Nephron progenitor cell (in vitro differentiated cells): Measurements from ENCODE around the gene ATG2B.

Experiments used
- DNase-seq: peaks from one replicate; pipeline ENCODE4 v3.0.0; 2021
- H3K27ac Mint-ChIP-seq: 2 replicates; pipeline ENCODE4 v1.8.0; 2021; ENCODE audit warnings: mild to moderate bottlenecking, moderate library complexity, mixed read lengths
- H3K27me3 Mint-ChIP-seq: 2 replicates; pipeline ENCODE4 v1.8.0; 2021; ENCODE audit warnings: mild to moderate bottlenecking, low read depth, mixed read lengths; ENCODE audit not compliant: poor library complexity
- H3K36me3 Mint-ChIP-seq: 2 replicates; pipeline ENCODE4 v1.8.0; 2021; ENCODE audit warnings: low read depth, mixed read lengths
- H3K4me1 Mint-ChIP-seq: 2 replicates; pipeline ENCODE4 v1.8.0; 2021; ENCODE audit warnings: mixed read lengths
- H3K4me3 Mint-ChIP-seq: 2 replicates; pipeline ENCODE4 v1.8.0; 2021; ENCODE audit warnings: mild to moderate bottlenecking, moderate library complexity, mixed read lengths
- H3K9me3 Mint-ChIP-seq: 2 replicates; pipeline ENCODE4 v1.8.0; 2021; ENCODE audit warnings: mild to moderate bottlenecking, moderate library complexity, mixed read lengths
- TF ChIP-seq, protein P1 (sequence below): fragments of 200-600 bp; sonication (generic); IDR thresholded peaks from 2 replicates; pipeline ENCODE4 v1.5.0; 2021; ENCODE audit warnings: antibody characterized with exemption

The ATG2B gene

DNA sequence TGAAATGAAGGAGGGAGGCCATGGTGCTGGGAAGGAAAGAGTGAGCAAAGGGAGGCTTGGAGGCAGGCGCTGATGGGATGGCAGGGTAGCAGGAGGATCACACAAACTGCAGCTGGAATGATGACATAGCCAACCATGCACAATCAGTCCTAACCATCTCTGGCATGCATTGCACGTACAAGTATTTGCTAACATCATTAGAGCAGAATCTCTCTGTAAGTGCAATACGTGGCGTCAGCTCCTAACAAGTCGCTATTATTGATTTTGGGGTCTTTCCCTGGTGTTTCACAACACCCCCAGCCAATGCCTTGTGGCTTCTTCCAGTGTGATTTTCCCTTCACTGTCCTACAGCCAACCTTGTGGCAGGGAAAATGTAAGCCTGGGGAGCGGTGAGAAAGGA lies 88.6 kb downstream of the ATG2B start:
- H3K27ac Mint-ChIP-seq, result no peak overlapping the region
- no peak overlapping the region for H3K4me3 Mint-ChIP-seq
- peaks cover 34% of the 10 kb centered on the region for H3K9me3 Mint-ChIP-seq
- DNase-seq, result no peak
- H3K4me1 Mint-ChIP-seq, result peaks cover 14% of the 10 kb centered on the region
- TF ChIP-seq, protein P1, sequence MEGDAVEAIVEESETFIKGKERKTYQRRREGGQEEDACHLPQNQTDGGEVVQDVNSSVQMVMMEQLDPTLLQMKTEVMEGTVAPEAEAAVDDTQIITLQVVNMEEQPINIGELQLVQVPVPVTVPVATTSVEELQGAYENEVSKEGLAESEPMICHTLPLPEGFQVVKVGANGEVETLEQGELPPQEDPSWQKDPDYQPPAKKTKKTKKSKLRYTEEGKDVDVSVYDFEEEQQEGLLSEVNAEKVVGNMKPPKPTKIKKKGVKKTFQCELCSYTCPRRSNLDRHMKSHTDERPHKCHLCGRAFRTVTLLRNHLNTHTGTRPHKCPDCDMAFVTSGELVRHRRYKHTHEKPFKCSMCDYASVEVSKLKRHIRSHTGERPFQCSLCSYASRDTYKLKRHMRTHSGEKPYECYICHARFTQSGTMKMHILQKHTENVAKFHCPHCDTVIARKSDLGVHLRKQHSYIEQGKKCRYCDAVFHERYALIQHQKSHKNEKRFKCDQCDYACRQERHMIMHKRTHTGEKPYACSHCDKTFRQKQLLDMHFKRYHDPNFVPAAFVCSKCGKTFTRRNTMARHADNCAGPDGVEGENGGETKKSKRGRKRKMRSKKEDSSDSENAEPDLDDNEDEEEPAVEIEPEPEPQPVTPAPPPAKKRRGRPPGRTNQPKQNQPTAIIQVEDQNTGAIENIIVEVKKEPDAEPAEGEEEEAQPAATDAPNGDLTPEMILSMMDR, result no peak
- H3K27me3 Mint-ChIP-seq, result peaks cover 3% of the 10 kb centered on the region
- peaks cover 14% of the 10 kb centered on the region for H3K36me3 Mint-ChIP-seq

DNA sequence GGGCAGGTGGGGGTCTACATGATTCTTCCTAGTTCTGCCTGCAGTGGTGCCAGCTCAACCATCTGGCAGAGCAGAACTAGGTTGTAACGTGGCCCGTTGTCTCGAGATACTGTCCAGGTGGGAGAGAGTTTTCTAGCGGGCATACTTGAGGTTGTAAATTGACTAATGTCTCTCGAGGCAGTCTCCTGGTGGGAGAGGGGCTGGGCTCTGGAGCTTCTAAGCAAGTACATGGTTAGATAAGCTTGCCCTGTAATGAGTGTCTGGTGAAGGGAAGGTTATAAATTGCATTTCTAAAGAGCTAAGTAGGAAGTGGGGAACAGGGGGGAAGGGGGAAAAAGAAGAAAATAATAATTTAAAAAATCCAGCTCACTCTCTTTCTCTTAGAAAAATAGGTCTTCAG lies 89.0 kb downstream of the ATG2B start:
- H3K27me3 Mint-ChIP-seq, result peaks cover 4% of the 10 kb centered on the region
- peaks cover 14% of the 10 kb centered on the region for H3K4me1 Mint-ChIP-seq
- H3K4me3 Mint-ChIP-seq, result no peak overlapping the region
- no peak for DNase-seq
- TF ChIP-seq, protein P1, result no peak
- H3K27ac Mint-ChIP-seq, result no peak overlapping the region
- peaks cover 34% of the 10 kb centered on the region for H3K9me3 Mint-ChIP-seq
- H3K36me3 Mint-ChIP-seq, result peaks cover 10% of the 10 kb centered on the region

DNA sequence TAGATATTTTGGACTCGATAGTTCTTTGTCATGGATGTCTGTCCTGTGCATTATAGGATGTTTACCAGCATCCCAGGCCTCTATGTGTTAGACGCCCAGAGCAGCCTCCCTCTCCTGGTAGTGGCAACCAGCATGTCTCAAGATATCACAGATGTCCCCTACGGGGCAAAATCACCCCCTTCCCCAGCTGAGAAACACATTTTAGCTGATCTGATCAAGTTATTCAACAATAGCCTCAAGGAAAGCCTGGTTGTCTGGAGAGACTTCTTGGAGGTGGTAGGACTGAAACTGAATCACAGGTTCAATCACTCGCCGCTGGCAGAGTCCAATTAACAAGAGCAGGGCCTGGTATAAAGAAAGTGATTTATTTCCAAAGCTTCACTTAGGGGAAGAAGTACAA lies 89.5 kb downstream of the ATG2B start:
- DNase-seq, result no peak
- no peak overlapping the region for H3K4me3 Mint-ChIP-seq
- H3K27me3 Mint-ChIP-seq, result peaks cover 6% of the 10 kb centered on the region
- H3K27ac Mint-ChIP-seq, result no peak overlapping the region
- H3K9me3 Mint-ChIP-seq, result peaks cover 31% of the 10 kb centered on the region
- peaks cover 14% of the 10 kb centered on the region for H3K4me1 Mint-ChIP-seq
- TF ChIP-seq, protein P1, result no peak
- H3K36me3 Mint-ChIP-seq, result peaks cover 7% of the 10 kb centered on the region

DNA sequence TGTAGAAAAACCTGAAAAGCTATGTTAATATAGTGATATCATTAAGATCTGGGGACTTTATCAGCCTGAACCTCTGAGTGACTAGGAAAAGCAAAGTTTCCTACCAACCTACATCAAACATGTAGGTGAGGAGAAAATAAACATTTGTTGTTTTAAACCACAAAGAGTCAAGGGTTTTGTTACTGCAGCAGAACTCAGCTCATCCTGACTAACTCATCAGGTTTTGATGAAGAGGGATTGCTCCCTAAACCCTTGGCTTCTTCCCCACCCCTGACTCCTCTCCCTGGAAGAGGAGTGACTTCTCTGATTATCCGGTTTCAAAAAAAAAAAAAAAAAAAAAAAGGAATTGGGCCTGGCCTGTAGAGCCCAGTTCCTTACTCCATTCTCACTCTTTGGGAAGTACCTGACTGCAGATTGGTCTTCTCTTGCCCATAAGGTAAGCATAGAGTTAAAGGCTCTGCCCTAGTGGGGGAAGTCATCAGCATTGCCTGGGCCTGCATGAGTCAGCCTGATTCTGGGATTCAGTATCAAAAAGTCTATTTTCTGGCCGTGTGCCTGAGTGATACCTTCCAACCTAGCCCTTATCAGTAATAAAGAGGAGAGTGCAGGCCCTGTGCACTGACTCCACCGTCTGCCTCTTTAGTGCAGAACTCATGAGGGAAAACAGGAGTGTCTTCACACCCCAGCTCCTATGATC lies 90.2 kb downstream of the ATG2B start:
- H3K4me1 Mint-ChIP-seq, result peaks cover 14% of the 10 kb centered on the region
- no peak overlapping the region for H3K4me3 Mint-ChIP-seq
- peaks cover 27% of the 10 kb centered on the region for H3K9me3 Mint-ChIP-seq
- peaks cover 5% of the 10 kb centered on the region for H3K36me3 Mint-ChIP-seq
- TF ChIP-seq, protein P1, result no peak
- no peak overlapping the region for H3K27ac Mint-ChIP-seq
- peaks cover 6% of the 10 kb centered on the region for H3K27me3 Mint-ChIP-seq
- no peak for DNase-seq

DNA sequence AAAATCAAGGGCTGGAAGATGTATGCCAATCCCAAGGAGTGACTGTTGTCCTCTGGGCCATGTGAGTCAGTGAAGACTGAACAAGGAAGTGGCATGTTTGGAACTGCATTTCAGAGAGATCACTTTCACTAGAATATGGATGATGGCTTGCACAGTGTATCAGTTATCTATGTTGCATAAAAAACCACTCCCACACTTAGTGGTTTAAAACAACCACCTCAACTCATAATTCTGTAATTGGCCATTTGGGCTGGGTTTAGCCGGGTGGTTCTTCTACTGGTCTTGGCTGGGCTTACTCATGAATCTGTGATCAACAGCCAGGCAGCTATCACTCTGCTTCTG lies 91.7 kb downstream of the ATG2B start:
- TF ChIP-seq, protein P1, result no peak
- Mint-ChIP-seq H3K27ac (no peak overlapping the region), H3K36me3 (peaks cover 5% of the 10 kb centered on the region), H3K4me3 (no peak overlapping the region), H3K9me3 (peaks cover 23% of the 10 kb centered on the region), H3K4me1 (peaks cover 14% of the 10 kb centered on the region), H3K27me3 (peaks cover 3% of the 10 kb centered on the region)
- DNase-seq, result no peak
